ENCODE measurements around the gene THRB. TPM values are rescaled to one million over a fixed set of nuclear protein-coding genes. Genes with fewer than 3 reads are reported as not detected.

THRB gene
- polyA plus RNA-seq, 2 of the 4 experiments (the other 2 are of a cell fraction), result 2.0 to 2.3 TPM

DNA sequence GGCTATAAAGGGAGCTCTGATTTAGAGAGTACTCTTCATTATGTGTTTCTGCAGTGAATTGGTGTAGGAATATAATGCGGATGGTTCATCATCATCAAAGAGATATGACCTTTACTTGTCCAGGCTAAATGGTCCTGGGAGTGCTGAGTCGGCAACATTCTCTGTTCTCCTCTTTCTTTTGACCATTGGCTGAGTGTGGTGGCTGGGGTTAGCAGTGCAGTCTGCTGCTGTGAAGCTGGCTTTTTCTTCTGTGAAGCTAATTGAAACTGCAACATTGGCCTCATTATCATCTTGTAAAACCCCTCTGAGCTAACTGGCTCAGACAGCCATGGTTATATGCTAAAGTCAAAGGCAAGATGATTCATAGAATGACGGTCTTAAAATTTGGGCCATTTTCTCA lies 83.8 kb downstream of the THRB start:
- TF ChIP-seq POLR2AphosphoS2 (conservative IDR thresholded peaks at IDR 0.05; ENCODE audit: low read length) (no peak), MAFK (IDR thresholded peaks at IDR 0.05; ENCODE audit: partially characterized antibody) (peak; percentile 94)
- no peak for FAIRE-seq
- Histone ChIP-seq H3K27ac (no peak overlapping the region), H3K4me1 (no peaks in the 10 kb centered on the region), H3K9me3 (no peaks in the 10 kb centered on the region), H3K4me3 (no peak overlapping the region), H3K4me2 (no peak overlapping the region)
- ATAC-seq, result no peak
- no peak for DNase-seq (ENCODE audit: low read depth in 1 of 2, low spot score in 1 of 2)
- WGBS (ENCODE audit: missing lambda C conversion rate), result 82% methylated on average over 3 of the region's 3 CpGs
- ChIA-PET POLR2A (no interaction called here), CTCF (no interaction called here)

DNA sequence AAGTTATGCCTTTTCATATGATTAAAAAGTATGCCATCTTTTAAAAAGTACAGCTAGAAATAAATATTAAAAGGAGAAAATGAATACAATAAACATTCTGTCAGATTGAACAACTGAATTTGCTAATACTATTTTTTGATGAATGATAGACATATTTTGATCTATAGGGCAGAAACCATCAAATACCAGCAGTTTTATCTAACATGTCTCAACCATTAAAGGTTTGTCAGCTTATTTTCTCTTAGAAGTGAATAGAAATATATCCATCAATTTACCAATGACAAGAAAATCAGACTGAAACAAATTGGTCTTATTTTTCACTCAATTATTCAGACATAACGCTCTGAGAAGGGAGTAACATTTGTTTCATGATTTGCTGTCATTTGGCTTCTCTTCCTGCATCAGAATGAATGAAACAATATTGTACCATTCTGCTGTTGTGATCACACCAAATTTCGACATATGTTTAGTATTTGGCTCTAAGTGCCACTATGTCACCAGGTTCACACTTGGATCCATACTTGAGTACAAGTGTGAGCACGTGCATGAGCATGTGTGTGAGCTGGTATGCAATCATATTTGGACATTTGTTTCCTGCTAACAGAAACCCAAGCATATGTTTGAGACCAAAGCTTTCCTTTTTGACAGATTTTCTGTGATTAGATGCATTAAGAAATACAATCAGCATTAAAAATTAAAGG lies 86.5 kb downstream of the THRB start:
- Histone ChIP-seq H3K4me3 (no peak overlapping the region), H3K9me3 (no peaks in the 10 kb centered on the region), H3K4me1 (no peaks in the 10 kb centered on the region), H3K27ac (no peak overlapping the region), H3K4me2 (no peak overlapping the region)
- POLR2A ChIA-PET, result no interaction called here
- ATAC-seq (no peak), FAIRE-seq (no peak), DNase-seq (ENCODE audit: low read depth in 1 of 2, low spot score in 1 of 2) (no peak)
- 23% methylated on average over 3 of the region's 3 CpGs for WGBS (ENCODE audit: missing lambda C conversion rate)
- no peak for TF ChIP-seq JUNB (IDR thresholded peaks at IDR 0.05)
- TF ChIP-seq ZNF302 (CRISPR knock-in tag; IDR thresholded peaks at IDR 0.05), result no peak
- no peak for TF ChIP-seq KDM1A (IDR thresholded peaks at IDR 0.05; ENCODE audit: low read depth)
- no peak for TF ChIP-seq HOXA7 (CRISPR knock-in tag; IDR thresholded peaks at IDR 0.05)
- no peak for TF ChIP-seq POLR2AphosphoS2 (conservative IDR thresholded peaks at IDR 0.05; ENCODE audit: low read length)
- TF ChIP-seq, protein P1, sequence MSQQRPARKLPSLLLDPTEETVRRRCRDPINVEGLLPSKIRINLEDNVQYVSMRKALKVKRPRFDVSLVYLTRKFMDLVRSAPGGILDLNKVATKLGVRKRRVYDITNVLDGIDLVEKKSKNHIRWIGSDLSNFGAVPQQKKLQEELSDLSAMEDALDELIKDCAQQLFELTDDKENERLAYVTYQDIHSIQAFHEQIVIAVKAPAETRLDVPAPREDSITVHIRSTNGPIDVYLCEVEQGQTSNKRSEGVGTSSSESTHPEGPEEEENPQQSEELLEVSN (IDR thresholded peaks at IDR 0.05; ENCODE audit: borderline replicate concordance, low read depth), result no peak
- TF ChIP-seq EP300 (IDR thresholded peaks at IDR 0.05), result no peak
- no peak for TF ChIP-seq SMC3 (IDR thresholded peaks at IDR 0.05)
- CTCF ChIA-PET, result interaction anchor here (0.8 kb wide), 1 partner anchor 92 kb away, joined by 3 read pairs; no protein-coding TSS in a partner anchor

DNA sequence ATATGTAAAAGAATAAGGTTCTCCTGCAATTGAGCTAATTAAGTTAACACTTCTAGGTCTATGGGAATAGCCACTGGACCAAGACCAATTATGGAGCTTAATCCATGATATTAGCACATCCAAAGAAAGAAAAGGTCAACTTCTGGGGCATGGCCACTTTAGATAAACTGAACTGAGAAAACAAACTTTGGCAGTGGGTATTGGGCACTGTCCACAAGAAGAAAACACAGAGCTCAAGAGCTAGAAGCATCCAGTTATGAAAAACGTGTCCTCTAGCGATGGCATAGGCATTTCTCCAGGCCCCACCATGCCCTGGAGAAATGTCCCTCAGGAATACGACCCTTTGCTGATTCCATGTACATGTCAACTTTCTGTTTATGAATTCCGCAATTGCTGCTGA lies 87.8 kb downstream of the THRB start:
- no peak for DNase-seq (ENCODE audit: low read depth in 1 of 2, low spot score in 1 of 2)

DNA sequence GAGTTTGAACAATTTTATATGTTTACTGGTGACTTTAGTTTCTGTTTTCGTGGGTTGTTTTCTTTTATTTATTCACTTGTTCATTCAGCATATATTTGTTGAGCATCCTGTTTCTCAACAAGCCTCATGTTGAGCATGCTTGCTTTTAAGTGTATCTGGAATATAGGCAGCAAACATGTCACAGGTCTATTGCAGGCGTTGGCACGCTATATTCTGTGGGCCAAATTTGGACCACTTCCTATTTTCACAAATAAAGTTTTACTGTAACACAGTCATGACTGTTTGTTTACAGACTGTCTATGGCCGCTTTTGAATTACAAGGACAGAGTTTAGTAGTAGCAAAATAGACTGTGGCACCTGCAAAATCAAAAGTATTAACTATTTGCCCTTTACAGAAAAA lies 89.6 kb downstream of the THRB start:
- CTCF ChIA-PET, result no interaction called here
- DNase-seq (ENCODE audit: low read depth in 1 of 2, low spot score in 1 of 2), result no peak
- no peak for FAIRE-seq
- TF ChIP-seq, protein P2, sequence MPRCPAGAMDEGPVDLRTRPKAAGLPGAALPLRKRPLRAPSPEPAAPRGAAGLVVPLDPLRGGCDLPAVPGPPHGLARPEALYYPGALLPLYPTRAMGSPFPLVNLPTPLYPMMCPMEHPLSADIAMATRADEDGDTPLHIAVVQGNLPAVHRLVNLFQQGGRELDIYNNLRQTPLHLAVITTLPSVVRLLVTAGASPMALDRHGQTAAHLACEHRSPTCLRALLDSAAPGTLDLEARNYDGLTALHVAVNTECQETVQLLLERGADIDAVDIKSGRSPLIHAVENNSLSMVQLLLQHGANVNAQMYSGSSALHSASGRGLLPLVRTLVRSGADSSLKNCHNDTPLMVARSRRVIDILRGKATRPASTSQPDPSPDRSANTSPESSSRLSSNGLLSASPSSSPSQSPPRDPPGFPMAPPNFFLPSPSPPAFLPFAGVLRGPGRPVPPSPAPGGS (IDR thresholded peaks at IDR 0.05), result no peak
- TF ChIP-seq, protein P3, sequence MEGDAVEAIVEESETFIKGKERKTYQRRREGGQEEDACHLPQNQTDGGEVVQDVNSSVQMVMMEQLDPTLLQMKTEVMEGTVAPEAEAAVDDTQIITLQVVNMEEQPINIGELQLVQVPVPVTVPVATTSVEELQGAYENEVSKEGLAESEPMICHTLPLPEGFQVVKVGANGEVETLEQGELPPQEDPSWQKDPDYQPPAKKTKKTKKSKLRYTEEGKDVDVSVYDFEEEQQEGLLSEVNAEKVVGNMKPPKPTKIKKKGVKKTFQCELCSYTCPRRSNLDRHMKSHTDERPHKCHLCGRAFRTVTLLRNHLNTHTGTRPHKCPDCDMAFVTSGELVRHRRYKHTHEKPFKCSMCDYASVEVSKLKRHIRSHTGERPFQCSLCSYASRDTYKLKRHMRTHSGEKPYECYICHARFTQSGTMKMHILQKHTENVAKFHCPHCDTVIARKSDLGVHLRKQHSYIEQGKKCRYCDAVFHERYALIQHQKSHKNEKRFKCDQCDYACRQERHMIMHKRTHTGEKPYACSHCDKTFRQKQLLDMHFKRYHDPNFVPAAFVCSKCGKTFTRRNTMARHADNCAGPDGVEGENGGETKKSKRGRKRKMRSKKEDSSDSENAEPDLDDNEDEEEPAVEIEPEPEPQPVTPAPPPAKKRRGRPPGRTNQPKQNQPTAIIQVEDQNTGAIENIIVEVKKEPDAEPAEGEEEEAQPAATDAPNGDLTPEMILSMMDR (IDR thresholded peaks at IDR 0.05), result no peak
- TF ChIP-seq CHD4 (IDR thresholded peaks at IDR 0.05; ENCODE audit: borderline replicate concordance) (no peak), CBX8 (IDR thresholded peaks at IDR 0.05) (no peak), MYC (IDR thresholded peaks at IDR 0.05; ENCODE audit: borderline replicate concordance, low read length) (no peak)
- TF ChIP-seq, protein P4, sequence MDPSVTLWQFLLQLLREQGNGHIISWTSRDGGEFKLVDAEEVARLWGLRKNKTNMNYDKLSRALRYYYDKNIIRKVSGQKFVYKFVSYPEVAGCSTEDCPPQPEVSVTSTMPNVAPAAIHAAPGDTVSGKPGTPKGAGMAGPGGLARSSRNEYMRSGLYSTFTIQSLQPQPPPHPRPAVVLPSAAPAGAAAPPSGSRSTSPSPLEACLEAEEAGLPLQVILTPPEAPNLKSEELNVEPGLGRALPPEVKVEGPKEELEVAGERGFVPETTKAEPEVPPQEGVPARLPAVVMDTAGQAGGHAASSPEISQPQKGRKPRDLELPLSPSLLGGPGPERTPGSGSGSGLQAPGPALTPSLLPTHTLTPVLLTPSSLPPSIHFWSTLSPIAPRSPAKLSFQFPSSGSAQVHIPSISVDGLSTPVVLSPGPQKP (IDR thresholded peaks at IDR 0.05; ENCODE audit: low read depth, low read length), result no peak
- TF ChIP-seq, protein P5, sequence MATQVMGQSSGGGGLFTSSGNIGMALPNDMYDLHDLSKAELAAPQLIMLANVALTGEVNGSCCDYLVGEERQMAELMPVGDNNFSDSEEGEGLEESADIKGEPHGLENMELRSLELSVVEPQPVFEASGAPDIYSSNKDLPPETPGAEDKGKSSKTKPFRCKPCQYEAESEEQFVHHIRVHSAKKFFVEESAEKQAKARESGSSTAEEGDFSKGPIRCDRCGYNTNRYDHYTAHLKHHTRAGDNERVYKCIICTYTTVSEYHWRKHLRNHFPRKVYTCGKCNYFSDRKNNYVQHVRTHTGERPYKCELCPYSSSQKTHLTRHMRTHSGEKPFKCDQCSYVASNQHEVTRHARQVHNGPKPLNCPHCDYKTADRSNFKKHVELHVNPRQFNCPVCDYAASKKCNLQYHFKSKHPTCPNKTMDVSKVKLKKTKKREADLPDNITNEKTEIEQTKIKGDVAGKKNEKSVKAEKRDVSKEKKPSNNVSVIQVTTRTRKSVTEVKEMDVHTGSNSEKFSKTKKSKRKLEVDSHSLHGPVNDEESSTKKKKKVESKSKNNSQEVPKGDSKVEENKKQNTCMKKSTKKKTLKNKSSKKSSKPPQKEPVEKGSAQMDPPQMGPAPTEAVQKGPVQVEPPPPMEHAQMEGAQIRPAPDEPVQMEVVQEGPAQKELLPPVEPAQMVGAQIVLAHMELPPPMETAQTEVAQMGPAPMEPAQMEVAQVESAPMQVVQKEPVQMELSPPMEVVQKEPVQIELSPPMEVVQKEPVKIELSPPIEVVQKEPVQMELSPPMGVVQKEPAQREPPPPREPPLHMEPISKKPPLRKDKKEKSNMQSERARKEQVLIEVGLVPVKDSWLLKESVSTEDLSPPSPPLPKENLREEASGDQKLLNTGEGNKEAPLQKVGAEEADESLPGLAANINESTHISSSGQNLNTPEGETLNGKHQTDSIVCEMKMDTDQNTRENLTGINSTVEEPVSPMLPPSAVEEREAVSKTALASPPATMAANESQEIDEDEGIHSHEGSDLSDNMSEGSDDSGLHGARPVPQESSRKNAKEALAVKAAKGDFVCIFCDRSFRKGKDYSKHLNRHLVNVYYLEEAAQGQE (IDR thresholded peaks at IDR 0.05), result no peak

More for the DNA sequence above, 87.8 kb downstream of the THRB start:
- CTCF ChIA-PET, result no interaction called here
- 53% methylated on average over 4 of the region's 4 CpGs for WGBS (ENCODE audit: missing lambda C conversion rate)
- no peak for ATAC-seq
- Histone ChIP-seq H3K27ac (no peak overlapping the region), H3K9me3 (no peaks in the 10 kb centered on the region), H3K4me1 (no peaks in the 10 kb centered on the region), H3K4me2 (no peak overlapping the region), H3K4me3 (no peak overlapping the region)
- no peak for TF ChIP-seq JUN (IDR thresholded peaks at IDR 0.05)
- TF ChIP-seq EP300 (IDR thresholded peaks at IDR 0.05), result no peak
- TF ChIP-seq, protein P6, sequence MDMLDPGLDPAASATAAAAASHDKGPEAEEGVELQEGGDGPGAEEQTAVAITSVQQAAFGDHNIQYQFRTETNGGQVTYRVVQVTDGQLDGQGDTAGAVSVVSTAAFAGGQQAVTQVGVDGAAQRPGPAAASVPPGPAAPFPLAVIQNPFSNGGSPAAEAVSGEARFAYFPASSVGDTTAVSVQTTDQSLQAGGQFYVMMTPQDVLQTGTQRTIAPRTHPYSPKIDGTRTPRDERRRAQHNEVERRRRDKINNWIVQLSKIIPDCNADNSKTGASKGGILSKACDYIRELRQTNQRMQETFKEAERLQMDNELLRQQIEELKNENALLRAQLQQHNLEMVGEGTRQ (IDR thresholded peaks at IDR 0.05), result no peak
- no peak for TF ChIP-seq RAD21 (conservative IDR thresholded peaks at IDR 0.05 in 1 of 2, IDR thresholded peaks at IDR 0.05 in 1 of 2)
- no peak for TF ChIP-seq FOSL2 (IDR thresholded peaks at IDR 0.05)
- no peak for TF ChIP-seq FOSL2 (CRISPR knock-in tag; IDR thresholded peaks at IDR 0.05)
- TF ChIP-seq POLR2AphosphoS2 (conservative IDR thresholded peaks at IDR 0.05; ENCODE audit: low read length), result no peak
- no peak for TF ChIP-seq MAZ (IDR thresholded peaks at IDR 0.05; ENCODE audit: borderline replicate concordance, low read depth, low read length)
- no peak for FAIRE-seq
- POLR2A ChIA-PET, result no interaction called here

More for the DNA sequence above, 89.6 kb downstream of the THRB start:
- H3K4me1 ChIP-seq, result no peaks in the 10 kb centered on the region
- H3K27ac ChIP-seq, result no peak overlapping the region
- no peak overlapping the region for H3K4me3 ChIP-seq
- no peak for ATAC-seq
- POLR2A ChIA-PET, result no interaction called here
- no peak overlapping the region for H3K4me2 ChIP-seq
- 57% methylated on average over 4 of the region's 4 CpGs for WGBS (ENCODE audit: missing lambda C conversion rate)
- H3K9me3 ChIP-seq, result no peaks in the 10 kb centered on the region
